Sciatic nerve (tissue), 2 donors: Measurements from ENCODE around the gene CATSPERZ. TPM values are rescaled to one million over a fixed set of nuclear protein-coding genes. Genes with fewer than 3 reads are reported as not detected.

Source experiments
- ATAC-seq: fragments of 200-7000 bp; cut with Tn5 transposase; one replicate; pipeline ENCODE4 v1.9.1; 2020; ENCODE audit warnings: mild to moderate bottlenecking, moderate library complexity
- DNase-seq: peaks from one replicate; pipeline ENCODE4 v3.0.0-alpha.2; 2020; ENCODE audit warnings: low spot score
- intact Hi-C: fragments of 100-400 bp; cut with DNase I; formaldehyde crosslinking; loops from one replicate; pipeline ENCODE4 v1.14.2; 2022
- total RNA-seq: library from RNA; stranded (reverse); fragmentation: NEBNext Ultra II Directional; extraction: Animal tissue kit (Norgen Biotek cat#: 25700); gene quantifications from one replicate; pipeline ENCODE4 v1.2.1, GENCODE V29; 2021
- donor health status: DM: no; HTN: no; CAD: no.
- donor health status: DM: no; HTN: no; CAD: no.

Gene CATSPERZ
- total RNA-seq, 1 donor from 2014 or later: not detected

DNA sequence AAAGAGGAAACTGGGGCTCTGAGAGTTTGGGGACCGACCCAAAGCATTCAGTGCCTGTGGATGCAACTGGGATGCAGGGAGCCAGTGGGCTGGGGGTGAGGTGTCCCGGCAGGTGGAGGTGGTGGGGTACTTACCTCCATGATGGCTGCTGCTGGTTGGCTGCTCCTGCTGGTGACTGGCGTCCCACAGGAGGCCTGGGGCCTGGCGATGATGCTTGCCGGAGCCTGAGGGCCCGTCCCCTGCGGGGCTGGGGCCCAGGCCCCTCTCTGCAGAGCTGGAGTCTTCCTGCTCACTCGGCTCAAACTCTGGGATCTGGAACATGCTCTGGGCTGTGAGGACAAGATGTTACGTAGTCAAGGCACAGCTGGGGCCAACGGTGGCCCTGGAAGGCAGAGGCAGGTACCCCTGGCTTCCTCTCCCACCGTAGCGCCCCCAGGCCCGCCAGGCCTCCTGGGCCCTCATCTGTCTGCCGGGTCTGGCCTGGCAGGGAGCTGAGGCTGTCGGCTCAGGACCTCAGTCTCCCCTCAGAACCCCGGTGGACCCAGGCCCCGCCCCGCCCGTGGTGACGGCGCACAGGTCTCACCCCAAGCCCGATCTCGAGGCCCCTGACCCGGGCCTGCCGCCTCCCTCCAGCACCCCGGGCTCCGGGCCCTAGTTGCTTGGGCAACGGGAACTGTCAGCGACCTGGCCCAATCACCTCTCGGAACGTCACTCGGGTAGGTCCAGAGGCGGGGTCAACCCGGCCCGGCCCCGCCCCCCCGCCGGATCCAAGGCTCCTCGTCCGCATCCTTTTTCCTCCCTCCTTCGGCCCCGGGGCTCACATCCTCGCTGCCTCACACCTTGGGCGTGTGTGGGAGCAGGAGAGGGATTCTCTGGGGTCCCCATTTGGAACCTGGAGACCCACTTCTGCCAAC lies 15.9 kb upstream of the CATSPERZ start, which contains the start of gene BAD:
Gene BAD (minus strand): TSS at position 618 of the 914 bp plus-strand sequence. CDS start 297 bp downstream, at position 321.
- intact Hi-C loops: no loop called here
- peak; percentile 97 for ATAC-seq
- DNase-seq: peak; percentile 98

DNA sequence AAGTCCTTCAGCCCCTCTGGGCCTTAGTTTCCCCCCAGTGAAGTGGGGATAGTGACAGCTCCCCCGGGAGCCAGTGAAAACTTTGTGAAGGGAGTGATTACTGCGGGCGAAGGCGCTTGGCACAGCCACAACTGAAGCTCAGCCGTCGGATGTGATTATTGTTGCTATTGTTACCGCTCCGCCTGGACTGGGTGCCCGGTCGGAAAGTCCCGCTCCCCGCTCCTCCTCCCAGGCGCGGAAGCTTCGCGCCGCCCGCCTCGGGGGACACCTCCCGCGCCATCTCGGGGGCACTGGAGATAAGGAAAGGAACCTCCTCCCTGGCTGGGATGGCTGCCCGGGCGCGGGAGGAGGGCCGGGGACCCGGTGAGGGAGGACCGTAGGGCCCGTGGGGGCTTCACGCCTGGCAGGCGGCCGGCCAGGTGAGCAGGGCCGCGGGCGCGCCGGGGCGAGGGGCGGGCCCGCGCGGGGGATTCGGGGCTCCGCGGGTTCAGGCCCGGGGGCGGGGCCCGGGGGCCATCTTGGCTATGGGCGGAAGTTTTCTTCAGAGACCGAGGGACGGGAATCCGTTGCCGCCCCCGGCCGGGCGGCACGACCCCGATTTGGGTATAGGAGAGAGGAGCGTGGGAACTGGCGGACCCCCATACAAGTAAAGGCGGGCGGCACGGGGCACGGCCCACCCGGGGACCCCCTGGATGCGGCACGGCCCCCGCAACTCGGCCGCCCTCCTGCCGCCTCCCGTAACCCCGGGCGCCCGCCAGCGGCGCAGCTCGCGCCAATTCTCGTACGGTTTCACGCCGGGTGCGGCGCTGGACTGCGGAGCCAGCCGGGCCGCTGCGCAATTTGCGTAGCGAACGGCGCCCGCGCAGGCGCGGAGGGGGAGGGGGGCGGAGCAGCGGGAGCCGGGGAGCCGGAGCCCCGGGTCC lies 14.9 kb upstream of the CATSPERZ start, which contains the start of gene GPR137:
Gene GPR137 (plus strand): TSS at position 887 of the 923 bp plus-strand sequence. CDS start 677 bp downstream, outside the sequence.
- peak; percentile 93 for DNase-seq

DNA sequence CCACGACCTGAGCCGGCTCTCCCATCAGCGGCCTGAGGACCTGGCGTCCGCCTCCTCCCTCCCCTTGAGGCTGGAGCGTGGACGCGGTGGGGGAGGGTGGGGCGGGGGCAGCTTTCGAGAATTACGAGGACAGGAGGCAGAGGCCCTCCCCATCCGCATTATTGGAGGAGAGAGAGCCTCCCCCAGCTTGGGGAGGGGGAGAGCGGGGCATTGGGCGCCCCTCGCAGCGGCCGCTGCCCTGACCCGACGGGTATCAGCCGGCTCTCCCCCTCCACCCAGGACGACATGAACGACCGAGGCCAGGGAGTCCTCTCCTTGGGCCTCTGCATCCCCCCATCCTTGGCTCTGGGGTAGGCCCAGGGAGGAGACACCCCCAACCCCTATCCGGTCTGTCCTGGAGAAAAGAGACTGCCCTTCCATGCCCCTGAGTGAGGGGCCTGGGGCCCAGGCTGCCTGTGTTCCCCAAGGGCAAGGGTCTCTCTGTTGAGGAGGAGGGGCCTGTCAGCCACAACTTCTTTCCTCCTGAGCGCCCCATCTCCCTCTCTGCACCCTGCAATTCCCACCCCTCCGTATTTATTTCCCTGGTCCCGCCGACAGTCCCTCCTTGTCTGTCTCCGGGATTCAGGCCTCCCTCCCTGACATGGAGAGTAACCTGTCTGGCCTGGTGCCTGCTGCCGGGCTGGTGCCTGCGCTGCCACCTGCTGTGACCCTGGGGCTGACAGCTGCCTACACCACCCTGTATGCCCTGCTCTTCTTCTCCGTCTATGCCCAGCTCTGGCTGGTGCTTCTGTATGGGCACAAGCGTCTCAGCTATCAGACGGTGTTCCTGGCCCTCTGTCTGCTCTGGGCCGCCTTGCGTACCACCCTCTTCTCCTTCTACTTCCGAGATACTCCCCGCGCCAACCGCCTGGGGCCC lies 14.0 kb upstream of the CATSPERZ start:
- intact Hi-C loops: no loop called here
- ATAC-seq: peak; percentile 1
- no peak for DNase-seq

More for the DNA sequence above, 14.9 kb upstream of the CATSPERZ start, which contains the start of gene GPR137:
- ATAC-seq: peak; percentile 59
- intact Hi-C loops: no loop called here

DNA sequence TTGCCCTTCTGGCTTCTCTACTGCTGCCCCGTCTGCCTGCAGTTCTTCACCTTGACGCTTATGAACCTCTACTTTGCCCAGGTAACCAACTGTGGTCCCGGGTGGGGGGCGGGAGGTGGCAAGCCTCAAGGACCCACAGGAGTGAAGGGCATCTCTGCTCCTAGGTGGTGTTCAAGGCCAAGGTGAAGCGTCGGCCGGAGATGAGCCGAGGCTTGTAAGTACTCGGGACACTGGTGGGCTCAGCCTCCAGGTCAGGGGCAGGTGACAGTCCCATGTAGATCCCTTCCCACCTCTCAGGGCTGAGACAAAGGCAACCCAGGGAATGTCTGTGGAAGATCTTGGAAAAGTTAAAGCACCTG lies 13.4 kb upstream of the CATSPERZ start:
- ATAC-seq (no peak), DNase-seq (no peak)
- intact Hi-C loops: no loop called here

DNA sequence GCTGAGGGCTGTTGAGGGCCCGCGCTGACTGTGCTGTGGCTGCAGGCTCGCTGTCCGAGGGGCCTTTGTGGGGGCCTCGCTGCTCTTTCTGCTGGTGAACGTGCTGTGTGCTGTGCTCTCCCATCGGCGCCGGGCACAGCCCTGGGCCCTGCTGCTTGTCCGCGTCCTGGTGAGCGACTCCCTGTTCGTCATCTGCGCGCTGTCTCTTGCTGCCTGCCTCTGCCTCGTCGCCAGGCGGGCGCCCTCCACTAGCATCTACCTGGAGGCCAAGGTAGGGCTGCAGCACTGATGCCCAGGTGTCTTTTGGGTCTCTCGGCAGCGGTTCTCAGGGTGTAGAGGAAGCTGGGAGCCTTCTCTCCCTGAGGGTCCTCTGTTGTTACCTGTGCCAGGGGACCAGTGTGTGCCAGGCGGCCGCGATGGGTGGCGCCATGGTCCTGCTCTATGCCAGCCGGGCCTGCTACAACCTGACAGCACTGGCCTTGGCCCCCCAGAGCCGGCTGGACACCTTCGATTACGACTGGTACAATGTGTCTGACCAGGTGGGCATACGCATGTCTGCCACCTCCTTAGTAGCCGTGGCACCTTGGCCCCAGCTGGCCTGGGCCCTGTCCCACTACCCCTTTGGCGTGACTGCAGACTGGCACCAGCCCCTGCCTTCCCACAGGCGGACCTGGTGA lies 12.3 kb upstream of the CATSPERZ start:
- DNase-seq: peak; percentile 58
- intact Hi-C loops: no loop called here
- no peak for ATAC-seq

DNA sequence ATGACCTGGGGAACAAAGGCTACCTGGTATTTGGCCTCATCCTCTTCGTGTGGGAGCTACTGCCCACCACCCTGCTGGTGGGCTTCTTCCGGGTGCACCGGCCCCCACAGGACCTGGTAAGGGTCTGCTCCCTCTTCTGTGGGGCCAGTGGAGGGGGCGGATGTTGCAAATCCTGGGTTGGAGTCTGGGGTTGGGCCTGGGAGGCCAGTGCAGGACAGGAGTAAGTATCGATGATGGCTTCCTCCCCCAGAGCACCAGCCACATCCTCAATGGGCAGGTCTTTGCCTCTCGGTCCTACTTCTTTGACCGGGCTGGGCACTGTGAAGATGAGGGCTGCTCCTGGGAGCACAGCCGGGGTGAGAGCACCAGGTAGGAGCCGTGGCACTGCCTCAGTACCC lies 11.8 kb upstream of the CATSPERZ start:
- intact Hi-C loops: no loop called here
- ATAC-seq (no peak), DNase-seq (peak; percentile 58)

DNA sequence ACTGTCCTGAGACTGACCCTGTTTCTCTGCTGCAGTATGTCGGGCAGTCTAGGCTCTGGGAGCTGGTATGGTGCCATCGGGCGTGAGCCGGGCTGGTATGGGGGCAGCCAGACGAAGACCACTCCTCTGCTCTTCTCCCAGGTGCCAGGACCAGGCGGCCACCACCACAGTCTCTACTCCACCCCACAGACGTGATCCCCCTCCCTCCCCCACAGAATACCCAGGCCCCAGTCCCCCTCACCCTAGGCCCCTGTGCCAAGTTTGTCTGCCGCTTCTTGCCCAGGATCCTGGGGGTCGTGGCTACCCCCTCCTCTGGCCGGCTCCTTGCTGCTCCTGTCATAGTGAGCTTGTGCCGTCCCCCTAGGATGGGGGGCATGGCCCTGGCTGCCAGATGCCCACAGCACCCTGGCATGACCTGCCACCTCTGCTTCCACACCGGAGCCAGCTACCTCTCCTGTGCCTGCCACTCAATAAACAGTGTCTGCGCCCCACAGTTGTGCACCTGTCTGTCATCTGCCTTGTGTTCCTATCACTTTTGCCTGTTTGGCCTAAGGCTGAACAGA lies 11.1 kb upstream of the CATSPERZ start:
- ATAC-seq (no peak), DNase-seq (peak; percentile 53)
- intact Hi-C loops: no loop called here

DNA sequence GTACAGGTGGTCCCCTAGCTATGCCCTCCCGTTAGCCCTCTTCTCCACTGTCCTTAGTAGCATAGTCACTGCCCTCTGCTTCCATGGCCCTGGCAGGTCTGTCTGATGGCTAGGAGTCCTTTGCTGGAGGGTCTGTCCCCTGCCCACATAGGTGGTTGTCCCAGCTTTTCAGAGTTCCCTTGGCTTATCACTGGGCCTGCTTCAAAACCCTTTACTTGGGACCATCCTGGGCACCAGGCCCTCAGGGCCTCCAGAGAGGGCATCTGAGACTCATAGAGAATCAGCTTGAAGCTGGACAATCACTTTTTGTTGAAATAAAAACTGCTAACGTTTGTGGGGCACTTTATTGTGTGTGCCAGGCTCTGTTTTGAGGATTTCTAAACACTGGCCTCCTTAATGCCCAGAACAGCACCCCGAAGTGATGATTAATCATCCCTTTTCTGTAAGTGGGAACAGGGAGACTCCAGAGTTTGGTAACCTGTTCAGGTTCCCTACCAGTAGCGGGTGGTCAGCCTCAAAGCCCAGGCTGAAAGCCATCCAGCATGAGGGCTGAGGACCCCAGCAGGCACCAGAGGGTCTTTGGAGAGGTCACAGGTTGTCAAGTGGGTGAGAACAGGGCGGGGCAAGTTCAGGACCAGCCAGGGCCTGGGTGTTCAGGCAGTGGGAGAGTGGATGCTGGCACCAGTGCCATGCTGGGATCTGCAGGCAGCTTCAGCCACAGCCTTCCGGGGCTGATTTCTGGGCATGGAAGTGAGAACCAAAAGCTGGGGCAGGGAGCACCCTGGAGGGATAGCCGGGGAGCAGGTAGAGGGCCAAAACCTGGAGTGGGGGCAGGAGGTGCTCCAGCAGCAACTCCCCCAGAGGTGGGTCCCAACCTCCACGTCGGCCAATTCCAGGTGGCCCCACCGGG lies 9.6 kb upstream of the CATSPERZ start:
- ATAC-seq: no peak
- no peak for DNase-seq
- intact Hi-C loops: loop anchor here (10.0 kb wide), 2 partner anchors 86 to 296 kb away; partner anchors contain the start of gene FERMT3

DNA sequence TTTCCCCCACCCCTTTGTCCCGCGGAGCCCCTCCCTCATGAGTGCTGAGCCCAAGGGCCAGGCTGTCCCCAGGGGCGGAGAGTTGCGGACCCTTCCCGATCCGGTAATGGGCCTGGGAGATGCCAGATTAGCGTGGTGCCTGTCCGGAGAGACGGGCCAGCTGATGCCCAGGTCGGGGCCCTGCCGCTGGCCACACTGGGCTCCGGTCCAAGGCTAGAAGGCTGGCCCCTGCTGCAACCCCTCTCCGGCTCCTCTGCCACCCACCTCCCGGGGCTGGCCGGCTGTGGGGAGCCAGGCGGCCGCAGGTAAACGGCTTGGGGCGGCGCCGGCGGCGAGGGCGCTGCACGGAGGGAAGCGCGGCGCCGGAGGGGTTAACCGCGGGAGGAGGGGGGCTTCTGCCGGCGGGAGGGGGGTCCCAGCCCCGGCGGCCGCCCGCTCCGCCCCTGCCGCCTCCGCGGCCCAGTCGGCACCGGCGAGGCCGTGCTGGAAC lies 8.9 kb upstream of the CATSPERZ start, which contains the start of gene KCNK4:
Gene KCNK4 (plus strand): TSS at position 41 of the 490 bp plus-strand sequence. CDS start 1,717 bp downstream, outside the sequence.
- no peak for ATAC-seq
- intact Hi-C loops: loop anchor here (10.0 kb wide), 2 partner anchors 87 to 297 kb away; partner anchors contain the start of gene FERMT3
- DNase-seq: no peak

DNA sequence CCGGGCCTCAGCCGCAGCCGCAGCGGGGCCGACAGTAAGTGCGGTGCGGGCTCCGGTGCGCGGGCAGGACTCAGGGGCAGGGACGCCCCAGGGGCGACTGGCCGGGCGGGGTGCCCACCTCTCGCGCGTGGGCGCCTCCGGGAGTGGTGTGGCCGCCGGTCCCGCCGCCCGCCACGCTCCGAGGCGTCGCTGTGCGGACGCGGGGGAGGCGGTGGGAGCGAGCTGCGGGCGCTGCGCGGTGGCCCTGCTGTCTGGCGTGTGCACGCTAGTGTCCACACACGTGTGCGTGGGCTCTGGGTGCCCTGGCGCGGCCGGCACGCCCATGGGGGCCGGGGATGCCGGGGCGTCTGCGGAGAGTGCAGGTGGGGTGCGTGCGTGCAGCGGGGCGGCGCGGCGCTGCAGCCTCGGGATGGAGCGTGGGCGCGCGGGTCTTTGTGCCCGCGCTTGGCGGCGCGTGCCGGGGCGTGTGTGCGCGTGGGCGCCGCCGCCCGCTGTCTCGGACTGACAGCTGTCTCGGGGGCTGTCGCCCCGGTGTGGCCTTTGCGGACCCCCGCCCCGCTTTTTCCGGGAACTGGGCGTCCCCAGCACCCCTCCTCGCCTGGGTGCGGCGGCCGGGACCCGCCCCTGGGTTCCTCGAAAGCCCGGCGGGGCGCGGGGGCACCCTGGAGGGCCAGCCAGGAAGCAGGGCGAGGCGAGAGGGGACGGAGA lies 8.3 kb upstream of the CATSPERZ start:
- no peak for ATAC-seq
- DNase-seq: no peak
- intact Hi-C loops: loop anchor here (10.0 kb wide), 2 partner anchors 87 to 297 kb away; partner anchors contain the start of gene FERMT3

DNA sequence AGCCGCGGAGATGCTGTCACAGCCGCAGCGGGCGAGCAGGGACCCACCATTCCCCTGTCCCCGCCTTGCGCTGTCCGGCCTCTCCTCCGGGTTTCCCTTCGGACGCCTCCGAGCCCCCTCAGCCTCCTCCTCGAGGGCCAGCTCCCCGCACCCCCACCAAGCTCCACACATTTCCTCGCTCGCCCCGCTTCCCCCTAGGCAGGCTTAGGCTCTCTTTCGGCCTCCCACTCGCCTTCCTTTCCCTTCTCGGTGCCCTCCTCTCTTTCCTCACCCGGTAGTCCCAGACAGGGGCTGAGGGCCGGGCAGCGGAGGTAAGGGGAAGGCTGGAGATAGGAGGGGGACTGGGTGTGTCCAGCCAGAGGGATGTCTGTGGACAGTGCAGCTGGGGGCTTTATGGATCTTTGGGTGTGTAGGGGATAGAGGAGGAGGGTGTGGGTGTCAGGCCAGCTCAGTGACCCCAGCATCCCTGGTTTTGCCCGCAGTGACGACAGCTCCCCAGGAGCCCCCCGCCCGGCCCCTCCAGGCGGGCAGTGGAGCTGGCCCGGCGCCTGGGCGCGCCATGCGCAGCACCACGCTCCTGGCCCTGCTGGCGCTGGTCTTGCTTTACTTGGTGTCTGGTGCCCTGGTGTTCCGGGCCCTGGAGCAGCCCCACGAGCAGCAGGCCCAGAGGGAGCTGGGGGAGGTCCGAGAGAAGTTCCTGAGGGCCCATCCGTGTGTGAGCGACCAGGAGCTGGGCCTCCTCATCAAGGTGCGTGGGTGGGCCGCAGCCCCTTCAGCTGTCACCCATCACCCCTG lies 7.5 kb upstream of the CATSPERZ start:
- DNase-seq (no peak), ATAC-seq (no peak)
- intact Hi-C loops: loop anchor here (10.0 kb wide), 2 partner anchors 88 to 298 kb away; partner anchors contain the start of gene FERMT3

DNA sequence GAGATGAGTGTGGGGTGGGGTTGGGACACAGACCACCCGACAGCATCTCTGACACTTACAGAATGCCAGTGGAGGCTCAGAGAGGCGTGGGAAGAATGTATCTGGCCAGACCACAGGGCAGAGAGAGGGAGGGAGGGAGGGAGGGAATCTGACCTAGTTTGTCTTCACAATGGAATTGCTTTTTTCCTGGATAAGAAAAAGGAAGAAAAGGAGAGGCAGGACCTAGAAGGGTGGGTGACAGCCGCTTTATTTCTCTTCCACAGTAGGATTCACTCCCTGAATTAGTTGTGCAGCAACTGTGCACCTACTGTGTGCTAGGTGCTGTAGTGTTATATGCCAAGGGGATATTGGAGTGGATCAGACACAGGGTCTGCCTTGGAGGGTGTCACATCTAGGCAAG lies 5.4 kb upstream of the CATSPERZ start:
- ATAC-seq (no peak), DNase-seq (no peak)
- intact Hi-C loops: loop anchor here (10.0 kb wide), 2 partner anchors 90 to 300 kb away; partner anchors contain the start of gene FERMT3

DNA sequence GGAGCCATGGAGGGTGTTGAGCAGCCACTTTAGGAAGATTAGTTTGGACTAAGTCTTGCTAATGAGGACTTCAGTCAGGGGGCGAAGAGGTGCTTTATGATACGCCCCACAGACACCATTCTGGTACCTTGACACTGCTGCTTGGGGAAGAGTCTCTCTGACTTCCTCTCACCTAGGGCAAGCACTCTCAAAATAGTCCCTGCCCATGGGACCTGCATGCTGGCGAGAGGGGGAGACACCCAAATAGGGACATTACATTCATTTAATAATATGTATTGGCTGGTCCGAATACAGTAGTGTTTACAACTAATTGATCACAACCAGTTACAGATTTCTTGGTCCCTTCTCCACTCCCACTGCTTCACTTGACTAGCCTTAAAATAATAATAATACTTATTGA lies 4.4 kb upstream of the CATSPERZ start:
- intact Hi-C loops: loop anchor here (10.0 kb wide), 2 partner anchors 91 to 301 kb away; partner anchors contain the start of gene FERMT3

DNA sequence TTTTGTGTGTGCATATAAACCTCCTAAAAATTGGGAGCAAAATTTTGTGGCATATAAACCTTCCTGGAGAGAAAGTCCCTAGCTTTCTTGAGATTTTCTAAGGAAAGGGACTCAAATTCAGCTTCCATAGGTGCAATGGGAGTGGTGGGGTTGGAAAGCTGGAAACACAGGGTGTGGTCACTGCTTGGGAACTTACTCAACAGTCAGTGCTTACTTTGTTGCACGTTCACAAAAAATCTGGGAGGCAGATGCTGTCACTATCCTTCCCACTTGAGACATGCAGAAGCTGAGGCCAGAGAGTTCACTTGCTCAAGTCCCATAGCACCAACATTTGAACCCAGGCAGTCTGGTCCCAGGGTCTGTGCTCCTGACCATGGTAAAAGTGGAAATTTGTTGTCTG lies 3.9 kb upstream of the CATSPERZ start:
- no peak for DNase-seq
- intact Hi-C loops: loop anchor here (10.0 kb wide), 2 partner anchors 91 to 301 kb away; partner anchors contain the start of gene FERMT3
- no peak for ATAC-seq

More for the DNA sequence above, 4.4 kb upstream of the CATSPERZ start:
- no peak for DNase-seq
- no peak for ATAC-seq
